COLO668 (cell line): Measurements from ENCODE around the gene C9orf72.

Experiments used
- DNase-seq: peaks from one replicate; lab custom pipeline; 2025; ENCODE audit not compliant: unreplicated experiment; lab: John Stamatoyannopoulos, UW

C9orf72 gene

DNA sequence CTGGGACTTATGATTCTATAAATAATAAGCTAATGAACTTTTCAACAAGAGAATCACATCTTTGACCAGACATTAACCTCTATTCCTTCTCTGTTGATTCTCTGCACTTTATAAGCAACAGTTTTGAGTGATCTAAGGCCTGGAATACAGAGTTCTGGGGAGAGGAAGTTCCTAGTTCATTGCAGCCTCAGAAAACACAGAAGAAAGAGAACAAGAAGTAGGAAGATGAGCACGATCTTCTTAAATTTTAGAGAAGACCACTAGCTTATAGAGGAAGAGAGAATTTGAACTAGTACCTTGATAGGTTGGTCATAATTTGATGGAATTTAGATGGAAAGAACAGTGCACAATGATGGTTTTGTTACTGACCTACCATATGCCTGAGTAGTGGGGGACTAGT lies 8.5 kb upstream of the C9orf72 start:
- DNase-seq, result no peak

DNA sequence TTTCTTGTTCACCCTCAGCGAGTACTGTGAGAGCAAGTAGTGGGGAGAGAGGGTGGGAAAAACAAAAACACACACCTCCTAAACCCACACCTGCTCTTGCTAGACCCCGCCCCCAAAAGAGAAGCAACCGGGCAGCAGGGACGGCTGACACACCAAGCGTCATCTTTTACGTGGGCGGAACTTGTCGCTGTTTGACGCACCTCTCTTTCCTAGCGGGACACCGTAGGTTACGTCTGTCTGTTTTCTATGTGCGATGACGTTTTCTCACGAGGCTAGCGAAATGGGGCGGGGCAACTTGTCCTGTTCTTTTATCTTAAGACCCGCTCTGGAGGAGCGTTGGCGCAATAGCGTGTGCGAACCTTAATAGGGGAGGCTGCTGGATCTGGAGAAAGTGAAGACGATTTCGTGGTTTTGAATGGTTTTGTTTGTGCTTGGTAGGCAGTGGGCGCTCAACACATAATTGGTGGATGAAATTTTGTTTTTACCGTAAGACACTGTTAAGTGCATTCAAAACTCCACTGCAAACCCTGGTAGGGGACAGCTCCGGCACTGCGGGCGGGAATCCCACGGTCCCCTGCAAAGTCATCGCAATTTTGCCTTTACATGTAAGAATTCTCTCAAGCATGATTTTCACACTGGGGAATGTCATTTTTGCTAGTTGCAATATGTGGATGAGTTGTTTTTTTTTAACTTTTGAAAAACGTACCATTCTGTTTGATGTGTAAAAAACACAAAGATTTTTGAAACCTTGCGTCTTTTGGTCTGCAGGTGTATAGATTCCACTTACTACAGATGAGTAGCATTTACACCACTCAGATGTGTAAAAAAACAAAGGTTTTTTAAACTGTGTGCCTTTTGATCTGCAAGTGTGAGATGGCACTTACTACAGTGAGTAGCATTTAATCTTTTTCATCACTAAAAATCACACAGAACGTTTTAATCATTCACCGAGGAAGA lies 631 bp upstream of the C9orf72 start:
- peak; percentile 97 for DNase-seq

DNA sequence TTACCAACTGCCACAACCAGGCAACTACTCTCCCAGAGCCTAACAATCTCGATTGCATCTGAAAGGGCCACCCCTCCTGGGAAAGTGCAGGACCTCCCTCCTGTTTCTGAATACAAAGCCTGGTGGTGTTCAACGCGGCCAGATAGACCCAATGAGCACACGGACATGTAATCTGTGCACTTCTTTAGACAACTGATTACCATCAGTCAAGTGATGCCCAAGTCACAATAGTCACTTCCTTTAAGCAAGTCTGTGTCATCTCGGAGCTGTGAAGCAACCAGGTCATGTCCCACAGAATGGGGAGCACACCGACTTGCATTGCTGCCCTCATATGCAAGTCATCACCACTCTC lies 739 bp downstream of the C9orf72 start:
- DNase-seq, result peak; percentile 48

DNA sequence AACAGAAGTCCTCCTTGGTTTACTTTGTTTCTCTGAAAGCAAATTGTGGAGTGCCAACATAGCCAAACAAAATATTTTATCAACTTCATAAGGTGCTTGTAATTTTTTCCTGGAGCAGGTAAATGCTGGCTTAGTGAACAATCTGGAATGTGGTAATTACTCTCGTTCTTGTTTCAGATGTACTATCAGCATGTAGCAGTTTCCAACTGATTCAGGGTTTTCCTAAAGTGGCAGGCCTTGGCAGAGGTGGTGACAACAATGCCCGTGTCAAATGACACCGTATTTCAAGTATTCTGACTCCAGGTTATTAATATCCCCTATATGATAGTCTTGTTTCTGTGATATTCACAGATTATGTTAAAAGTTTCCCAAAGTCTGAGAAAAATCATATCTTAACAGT lies 1.2 kb downstream of the C9orf72 start:
- DNase-seq, result no peak

DNA sequence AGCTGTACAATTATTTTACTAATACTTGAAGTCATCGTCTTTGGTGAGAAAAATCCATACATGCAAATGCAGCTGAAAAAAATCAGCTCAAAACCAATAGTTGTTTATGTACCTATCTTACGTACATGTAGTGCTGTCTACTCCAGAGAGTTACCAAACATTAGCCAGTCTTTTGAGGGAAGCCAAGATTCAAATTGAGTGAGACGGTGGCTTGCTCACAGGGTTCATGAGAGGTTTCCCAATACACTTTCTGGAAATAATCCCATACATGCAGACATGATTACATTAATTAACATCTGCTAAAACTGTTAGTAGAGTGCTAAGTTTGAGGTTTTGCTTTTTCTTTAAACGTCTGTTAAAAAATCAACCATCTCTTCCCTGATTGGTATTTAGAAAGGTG lies 2.3 kb downstream of the C9orf72 start:
- no peak for DNase-seq

DNA sequence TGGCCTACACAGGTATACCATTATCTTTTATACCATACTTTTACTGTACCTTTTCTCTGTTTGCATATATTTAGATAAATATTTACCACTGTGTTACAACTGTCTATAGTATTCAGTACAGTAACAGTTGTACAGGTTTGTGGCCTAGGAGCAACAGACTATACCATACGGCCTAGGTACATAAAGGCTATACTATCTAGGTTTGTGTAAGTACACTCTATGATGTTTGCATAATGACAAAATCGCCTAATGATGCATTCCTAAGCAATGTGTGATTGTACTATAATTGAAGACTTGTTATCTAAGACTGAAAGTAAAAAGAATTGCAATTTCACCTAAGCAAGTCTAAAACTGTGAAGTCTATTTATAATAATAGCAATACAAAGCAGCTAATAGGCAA lies 3.9 kb downstream of the C9orf72 start:
- DNase-seq, result no peak

DNA sequence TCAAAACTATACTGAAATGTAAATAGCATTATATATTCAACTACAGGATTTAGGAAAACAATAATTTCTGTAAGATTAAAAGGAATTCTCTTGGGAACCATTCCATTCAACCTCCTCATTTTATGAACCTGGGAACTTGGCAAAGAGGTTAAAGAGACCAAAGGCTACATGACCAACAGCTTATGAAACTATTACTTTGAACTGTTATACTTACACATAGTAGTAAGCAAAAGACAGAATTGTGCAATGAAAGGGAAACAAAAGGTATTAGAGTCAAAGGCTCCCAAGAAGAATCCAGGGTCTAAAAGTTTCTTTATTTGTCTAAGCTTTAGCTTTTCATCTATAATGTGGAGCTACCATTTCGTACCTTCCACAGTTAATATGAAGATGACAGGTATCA lies 7.2 kb downstream of the C9orf72 start:
- DNase-seq, result no peak

DNA sequence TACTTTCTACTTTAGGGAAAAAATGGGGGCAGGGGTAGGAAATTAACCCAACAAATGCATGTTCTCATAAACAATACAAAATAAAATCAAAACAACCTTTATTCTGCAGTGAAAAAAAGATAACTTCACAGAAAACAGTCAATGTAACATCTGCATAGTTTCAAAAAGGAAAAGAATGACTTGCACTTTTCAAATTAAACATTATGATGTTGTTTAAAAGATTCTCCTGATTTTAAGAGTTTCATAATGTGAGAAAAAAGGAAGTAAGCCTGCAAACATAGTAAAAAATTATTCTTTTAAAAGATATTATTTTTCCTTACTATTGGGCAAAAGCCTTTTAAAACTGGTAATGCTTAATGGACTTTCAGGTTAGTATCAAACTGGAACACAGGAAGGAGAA lies 7.6 kb downstream of the C9orf72 start:
- DNase-seq, result no peak

DNA sequence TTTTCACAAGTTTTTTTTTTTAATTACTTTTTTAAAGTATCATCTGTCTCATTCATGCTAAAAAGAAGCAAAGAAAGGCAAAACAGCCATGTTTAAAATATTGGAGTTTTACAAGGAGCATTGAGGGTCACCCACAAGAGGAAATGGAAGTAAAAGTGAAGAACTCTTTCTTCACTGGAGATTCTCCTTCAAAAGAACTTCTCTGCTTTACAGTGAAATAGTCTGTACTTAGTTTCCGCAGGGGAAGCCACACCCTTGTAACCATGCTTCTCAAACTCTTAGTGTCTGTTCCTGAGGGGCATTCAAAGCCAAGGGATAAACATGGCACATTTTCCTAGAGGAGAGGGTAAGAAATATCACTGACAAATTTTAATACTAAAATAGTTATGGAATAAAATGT lies 8.6 kb downstream of the C9orf72 start:
- DNase-seq, result no peak

DNA sequence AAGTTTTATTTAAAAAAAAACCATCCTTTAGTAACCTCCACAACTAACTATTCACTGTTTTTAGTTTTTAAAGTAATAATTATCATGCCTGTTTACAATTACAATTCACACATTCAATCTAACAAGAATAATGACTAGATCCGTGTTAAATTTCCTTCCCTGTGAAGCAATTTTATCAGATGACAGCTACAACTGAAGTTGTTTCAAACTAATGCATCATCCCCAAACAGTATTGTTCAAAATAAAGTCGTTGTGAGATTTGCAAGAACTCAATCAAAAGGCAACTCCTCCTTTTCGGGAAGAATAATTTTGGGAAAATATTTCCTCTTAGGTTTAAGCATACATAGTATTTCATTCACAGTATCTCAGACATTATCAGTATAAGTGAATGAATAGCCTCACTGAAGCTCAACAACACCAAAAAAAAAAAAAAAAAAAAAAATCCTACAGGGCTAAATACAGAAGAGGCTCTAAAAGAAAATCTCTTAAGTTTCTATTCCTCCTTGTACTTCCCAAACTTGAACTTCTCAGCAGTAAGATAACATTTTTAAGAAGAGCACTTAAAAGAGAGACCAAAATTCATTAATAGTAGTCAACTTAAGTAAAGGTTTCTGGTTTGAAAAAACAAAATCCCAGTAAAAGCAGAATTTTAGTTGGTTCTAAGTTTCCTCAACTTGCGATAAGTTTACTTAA lies 9.4 kb downstream of the C9orf72 start:
- DNase-seq, result no peak

DNA sequence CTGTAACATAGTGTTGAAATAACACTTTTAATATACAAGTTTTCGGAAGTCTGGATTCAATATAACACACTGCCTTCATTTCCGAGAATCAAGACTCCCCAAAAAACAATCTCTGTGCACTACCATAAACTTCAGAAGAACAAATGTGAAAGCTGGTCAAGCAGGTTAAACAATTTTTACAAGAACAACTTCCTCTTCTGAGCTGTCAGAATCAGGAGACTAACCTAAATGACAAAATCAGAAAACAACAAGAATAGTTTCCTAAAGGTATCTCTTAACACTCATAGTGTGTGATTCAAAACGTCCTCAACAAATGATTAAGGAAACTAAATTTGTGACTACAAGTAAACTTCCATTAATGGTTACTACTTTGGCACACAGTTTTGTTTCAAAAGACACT lies 11.6 kb downstream of the C9orf72 start:
- DNase-seq, result no peak

DNA sequence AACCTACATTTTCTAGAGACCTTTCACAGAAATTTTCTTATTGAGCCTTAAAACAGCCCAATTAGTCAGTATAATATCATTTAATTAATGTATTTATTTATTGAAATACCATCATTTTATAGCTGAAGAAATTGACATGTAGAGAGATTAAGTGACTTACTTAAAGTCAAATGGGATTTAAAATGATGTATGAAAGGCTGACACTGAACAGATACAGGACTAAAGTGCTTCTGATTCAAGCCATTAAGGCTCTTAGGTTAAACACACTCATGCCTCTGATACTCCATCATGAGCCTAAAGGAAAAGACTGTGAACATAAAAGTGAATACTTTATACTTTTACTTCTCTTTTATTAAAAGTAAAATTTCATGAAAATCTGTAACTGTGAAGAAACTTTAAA lies 12.8 kb downstream of the C9orf72 start:
- no peak for DNase-seq

DNA sequence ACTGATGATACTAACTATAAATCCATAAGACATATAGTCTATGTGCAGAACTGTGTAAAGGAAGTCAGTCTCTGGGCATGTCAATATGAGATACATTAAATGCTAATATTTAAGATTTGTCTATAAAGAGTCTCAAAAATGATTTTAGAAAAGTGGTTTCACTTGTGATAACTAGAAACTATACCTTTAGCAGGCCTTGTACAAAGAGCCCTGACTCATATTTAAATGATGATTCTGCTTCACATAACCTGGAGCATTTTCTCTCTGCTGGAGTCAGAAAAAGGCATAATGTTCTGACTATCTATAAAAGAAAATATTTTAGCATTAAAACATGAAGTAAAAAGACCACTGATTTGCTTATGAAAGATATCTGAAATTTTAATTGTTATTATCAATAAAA lies 15.0 kb downstream of the C9orf72 start:
- no peak for DNase-seq

DNA sequence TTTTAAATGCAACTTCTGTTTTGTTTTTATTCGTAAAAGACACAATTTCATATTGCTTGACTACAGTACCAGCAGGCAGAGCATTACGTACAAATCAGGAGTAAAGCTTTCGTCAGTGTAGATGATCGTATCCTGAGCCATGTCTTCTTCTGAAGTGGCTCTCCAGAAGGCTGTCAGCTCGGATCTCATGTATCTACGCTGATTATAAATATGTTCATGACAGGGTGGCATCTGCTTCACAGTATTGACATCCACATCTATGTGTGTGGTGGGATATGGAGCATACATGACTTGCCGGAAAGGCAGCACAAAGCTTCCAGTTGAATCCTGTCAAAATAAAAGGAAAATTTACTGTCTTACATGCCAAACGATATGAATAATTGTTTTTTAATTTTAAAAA lies 16.8 kb downstream of the C9orf72 start:
- DNase-seq, result no peak

DNA sequence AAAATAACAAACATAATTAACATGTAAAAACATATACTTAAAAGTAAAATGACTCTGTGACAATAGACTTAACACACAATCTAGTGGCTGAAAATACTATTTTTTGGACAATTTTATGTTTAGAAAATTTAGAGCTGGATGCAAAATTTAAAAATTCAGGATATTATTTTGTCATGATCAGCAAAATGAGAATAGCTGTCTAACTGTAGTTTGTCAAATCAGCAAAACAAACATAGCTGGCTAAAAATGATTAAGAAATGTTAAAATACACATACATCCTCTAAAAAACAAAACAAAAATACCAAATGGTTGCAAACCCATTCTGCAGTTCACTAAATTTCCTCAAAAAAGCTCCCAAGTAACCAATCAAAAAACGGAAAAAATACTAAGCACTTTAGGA lies 18.6 kb downstream of the C9orf72 start:
- no peak for DNase-seq

DNA sequence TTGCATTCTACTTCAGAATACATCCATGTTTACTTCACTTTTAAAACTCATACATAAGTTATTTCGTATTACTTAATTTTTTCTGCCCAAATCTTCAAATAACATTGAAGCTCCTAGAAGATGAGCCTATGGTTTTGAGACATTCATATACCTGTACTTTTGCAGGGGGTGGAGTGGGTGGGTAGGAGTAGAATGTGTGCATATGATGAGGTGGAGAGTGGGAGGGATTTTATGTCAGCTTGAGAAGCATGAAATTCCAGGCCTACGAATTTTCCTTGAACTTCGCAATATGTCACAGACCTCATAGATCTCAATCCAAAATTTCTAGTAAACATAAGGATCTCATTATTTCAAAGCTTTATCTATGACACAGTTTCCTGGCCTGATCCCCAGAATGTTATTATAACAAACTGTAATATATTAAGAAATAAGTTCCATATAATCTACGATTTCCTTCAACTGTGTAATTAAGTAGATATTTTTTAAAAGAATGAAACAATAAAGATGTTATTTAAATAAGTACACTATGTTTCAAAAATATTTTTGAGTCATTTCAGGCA lies 24.0 kb downstream of the C9orf72 start:
- no peak for DNase-seq

DNA sequence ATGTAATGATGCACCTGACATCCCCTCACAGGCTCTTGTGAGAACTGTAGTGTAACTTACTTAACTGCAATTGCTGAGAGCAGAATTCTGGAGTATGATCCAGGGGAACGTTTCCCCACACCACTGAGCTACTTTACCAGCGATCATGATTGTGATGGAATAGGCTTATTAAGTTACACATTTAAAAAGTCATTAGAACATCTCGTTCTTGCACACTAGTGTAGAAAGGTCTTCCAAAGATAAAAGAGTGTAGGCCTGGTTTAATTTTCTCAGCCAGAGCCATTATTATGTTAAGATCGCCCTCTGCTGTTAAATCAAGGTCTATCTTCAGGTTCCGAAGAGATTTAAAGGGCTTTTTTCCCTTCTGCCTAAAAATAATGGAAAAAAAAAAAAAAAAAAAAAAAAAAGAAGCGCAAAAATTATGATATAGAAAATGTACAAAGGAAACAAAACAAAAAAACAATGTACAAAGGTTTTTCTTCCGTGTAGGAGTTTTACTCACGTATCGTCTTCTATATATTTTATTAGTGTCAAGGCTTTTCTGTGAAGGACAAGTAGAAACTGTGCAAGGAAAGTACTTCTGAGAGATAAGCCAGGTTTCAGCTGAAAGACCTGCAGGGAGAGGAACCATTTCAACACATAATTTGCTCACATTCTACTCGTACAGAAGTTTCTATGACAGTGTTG lies 25.1 kb downstream of the C9orf72 start:
- DNase-seq, result no peak

DNA sequence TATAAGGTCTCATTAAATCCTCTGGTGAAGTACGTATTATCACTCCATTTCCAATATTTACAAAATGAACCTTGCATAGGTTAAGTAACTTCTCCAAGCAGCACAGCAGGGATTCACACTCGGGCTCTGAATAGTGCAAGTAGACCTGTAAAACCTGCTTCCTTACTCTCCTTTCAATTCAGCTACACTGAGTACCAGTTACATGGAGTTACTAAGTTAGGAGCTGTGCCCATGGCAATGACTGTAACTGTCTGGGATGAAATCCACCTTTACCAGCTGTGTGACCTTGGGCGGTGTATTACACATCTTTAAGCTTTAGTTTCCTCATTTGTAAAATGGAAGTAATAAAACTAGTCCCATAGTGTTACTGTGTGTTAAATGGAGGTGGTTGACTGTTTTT lies 27.8 kb downstream of the C9orf72 start:
- DNase-seq, result no peak

DNA sequence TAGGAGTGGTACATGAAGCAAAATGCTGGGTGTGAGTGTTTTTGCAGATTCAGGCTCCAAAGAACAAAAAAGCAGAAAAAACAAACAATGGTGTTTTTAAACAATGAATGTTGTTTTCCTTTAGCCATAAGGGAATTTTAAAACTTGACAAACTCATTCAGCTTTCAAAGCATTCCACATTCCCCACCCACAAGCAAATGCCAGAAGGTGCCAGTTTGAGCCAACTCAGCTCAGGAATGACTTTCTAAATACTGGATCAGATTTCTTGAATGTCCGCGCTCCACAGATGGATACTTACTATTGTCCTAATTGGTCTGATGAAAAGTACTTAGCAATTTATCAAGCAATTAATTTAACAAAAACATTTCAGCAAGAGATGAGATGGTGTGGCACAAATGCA lies 30.8 kb downstream of the C9orf72 start:
- no peak for DNase-seq

DNA sequence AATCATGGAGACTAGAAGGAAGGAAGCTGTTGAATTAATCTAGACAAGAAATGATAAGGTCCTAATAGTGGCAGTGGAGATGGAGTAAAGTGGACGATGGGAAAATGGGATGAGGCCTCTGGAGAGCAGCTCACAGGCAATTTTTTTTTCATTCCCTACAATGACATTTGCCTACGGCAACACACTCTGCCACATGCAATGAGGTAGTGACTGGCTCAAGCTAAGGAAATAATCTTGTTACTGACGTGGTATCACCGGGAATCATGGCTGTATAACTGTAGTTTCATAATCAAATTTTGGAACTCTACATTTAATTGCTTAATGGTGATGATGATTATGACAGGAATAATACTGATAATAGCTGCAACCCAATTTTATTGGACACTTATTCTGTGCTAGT lies 31.5 kb downstream of the C9orf72 start:
- no peak for DNase-seq

DNA sequence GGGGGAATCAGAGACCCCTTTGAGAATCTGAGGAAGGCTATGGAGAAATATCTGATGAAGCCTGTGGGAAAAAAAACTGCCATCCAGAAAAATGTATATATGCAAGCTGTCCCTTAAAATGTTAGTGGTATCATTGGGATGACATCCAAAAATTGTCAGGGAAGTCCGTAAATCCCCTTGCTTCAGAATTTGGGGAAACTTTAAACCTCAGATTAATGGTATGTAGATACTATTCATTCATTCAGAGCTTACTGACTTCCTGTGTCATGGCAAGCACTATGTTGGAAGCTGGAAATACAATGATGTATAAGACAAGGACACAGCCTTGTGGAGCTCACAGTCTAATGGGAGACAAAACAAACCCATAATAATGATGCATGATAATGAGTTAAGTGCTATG lies 32.8 kb downstream of the C9orf72 start:
- no peak for DNase-seq
